Neural crest cell (in vitro differentiated cells): ENCODE results near the gene LMO7. TPM values are rescaled to one million over a fixed set of nuclear protein-coding genes. Genes with fewer than 3 reads are reported as not detected.

Experiments used
- DNase-seq: peaks from one replicate; pipeline ENCODE4 v3.0.0; 2021; ENCODE audit warnings: low read depth, mixed read lengths, low spot score
- H3K27ac Mint-ChIP-seq: one replicate; pipeline ENCODE4 v1.8.0; 2021; ENCODE audit warnings: mild to moderate bottlenecking, mixed read lengths; ENCODE audit not compliant: unreplicated experiment
- H3K27me3 Mint-ChIP-seq: 2 replicates; pipeline ENCODE4 v1.8.0; 2021; ENCODE audit warnings: low read depth, mild to moderate bottlenecking, mixed read lengths
- H3K36me3 Mint-ChIP-seq: 2 replicates; pipeline ENCODE4 v1.8.0; 2021; ENCODE audit warnings: low read depth, mild to moderate bottlenecking, mixed read lengths
- H3K4me1 Mint-ChIP-seq: 2 replicates; pipeline ENCODE4 v1.8.0; 2021; ENCODE audit warnings: mixed read lengths
- H3K4me3 Mint-ChIP-seq: one replicate; pipeline ENCODE4 v1.8.0; 2021; ENCODE audit warnings: mild to moderate bottlenecking, mixed read lengths
- H3K9me3 Mint-ChIP-seq: 2 replicates; pipeline ENCODE4 v1.8.0; 2021; ENCODE audit warnings: mixed read lengths
- total RNA-seq: library from RNA; stranded (reverse); gene quantifications from 2 replicates; pipeline ENCODE4 v1.2.1, GENCODE V29; 2021
- TF ChIP-seq, protein P1 (sequence below): fragments of 200-600 bp; sonication (generic); conservative IDR thresholded peaks from 2 replicates; pipeline ENCODE4 v1.5.0; 2021; ENCODE audit warnings: antibody characterized with exemption, mild to moderate bottlenecking

Gene LMO7
- total RNA-seq, 1 donor from 2014 or later: 4.8 TPM

DNA sequence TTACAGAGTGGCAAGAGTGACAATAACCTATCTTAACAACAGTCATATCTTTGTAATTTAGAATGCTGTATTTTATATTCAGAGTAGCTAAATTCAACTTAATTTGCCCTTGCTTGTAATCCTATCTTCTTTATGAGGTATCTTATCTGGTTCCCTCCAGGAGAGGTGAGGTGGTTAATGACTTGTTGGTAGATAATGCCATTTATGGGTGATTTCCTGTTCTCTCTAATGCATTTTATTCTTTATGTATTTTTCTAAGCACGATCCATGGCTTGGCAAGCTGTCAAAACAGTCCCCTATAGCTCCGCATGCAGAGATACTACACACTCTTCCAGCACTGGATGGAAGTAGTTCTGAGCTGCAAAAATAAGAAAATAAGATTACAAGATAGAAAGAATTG, 267.9 kb downstream of the LMO7 start:
- TF ChIP-seq, protein P1, sequence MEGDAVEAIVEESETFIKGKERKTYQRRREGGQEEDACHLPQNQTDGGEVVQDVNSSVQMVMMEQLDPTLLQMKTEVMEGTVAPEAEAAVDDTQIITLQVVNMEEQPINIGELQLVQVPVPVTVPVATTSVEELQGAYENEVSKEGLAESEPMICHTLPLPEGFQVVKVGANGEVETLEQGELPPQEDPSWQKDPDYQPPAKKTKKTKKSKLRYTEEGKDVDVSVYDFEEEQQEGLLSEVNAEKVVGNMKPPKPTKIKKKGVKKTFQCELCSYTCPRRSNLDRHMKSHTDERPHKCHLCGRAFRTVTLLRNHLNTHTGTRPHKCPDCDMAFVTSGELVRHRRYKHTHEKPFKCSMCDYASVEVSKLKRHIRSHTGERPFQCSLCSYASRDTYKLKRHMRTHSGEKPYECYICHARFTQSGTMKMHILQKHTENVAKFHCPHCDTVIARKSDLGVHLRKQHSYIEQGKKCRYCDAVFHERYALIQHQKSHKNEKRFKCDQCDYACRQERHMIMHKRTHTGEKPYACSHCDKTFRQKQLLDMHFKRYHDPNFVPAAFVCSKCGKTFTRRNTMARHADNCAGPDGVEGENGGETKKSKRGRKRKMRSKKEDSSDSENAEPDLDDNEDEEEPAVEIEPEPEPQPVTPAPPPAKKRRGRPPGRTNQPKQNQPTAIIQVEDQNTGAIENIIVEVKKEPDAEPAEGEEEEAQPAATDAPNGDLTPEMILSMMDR: no peak

DNA sequence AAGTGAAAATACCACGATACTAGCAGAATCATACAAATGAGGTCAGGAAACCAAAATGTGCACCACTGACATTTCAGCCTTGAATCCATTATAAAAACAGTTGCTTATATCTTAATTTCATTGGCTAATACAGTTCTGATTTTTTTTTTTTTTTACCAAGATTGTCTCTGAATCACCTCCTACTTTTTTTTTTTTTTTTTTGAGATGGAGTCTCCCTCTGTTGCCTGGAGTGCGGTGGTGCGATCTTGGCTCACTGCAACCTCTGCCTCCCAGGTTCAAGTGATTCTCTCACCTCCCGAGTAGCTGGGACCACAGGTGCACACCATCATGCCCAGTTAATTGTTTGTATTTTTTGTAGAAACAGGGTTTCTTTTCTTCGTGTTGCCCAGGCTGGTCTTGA, 270.2 kb downstream of the LMO7 start:
- Mint-ChIP-seq H3K27ac (no peak overlapping the region), H3K4me1 (no peaks in the 10 kb centered on the region), H3K36me3 (no peaks in the 10 kb centered on the region), H3K9me3 (no peaks in the 10 kb centered on the region), H3K4me3 (no peak overlapping the region), H3K27me3 (no peaks in the 10 kb centered on the region)
- TF ChIP-seq, protein P1: no peak
- no peak for DNase-seq

More for the DNA sequence above, 267.9 kb downstream of the LMO7 start:
- Mint-ChIP-seq H3K27me3 (no peaks in the 10 kb centered on the region), H3K27ac (no peak overlapping the region), H3K36me3 (no peaks in the 10 kb centered on the region), H3K4me3 (no peak overlapping the region), H3K4me1 (no peaks in the 10 kb centered on the region), H3K9me3 (peaks cover 5% of the 10 kb centered on the region)
- no peak for DNase-seq

DNA sequence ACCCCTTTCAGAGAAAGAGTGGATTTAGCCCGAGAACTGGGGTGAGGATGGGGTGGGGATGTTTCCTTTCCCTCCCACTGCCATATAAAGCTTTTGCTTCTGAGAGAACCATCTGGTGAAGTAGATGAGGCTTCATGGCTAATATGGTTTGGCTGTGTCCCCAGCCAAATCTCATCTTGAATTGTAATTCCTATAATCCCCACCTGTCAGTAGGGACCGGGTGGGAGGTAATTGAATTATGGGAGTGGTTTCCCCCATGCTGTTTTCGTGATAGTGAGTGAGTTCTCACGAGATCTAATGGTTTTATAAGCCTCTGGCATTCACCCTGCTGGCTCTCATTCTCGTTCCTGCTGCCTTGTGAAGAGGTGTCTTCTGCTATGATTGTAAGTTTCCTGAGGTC, 270.9 kb downstream of the LMO7 start:
- Mint-ChIP-seq H3K27me3 (no peaks in the 10 kb centered on the region), H3K4me1 (no peaks in the 10 kb centered on the region), H3K36me3 (no peaks in the 10 kb centered on the region), H3K9me3 (no peaks in the 10 kb centered on the region), H3K4me3 (no peak overlapping the region), H3K27ac (no peak overlapping the region)
- no peak for DNase-seq
- TF ChIP-seq, protein P1: no peak

DNA sequence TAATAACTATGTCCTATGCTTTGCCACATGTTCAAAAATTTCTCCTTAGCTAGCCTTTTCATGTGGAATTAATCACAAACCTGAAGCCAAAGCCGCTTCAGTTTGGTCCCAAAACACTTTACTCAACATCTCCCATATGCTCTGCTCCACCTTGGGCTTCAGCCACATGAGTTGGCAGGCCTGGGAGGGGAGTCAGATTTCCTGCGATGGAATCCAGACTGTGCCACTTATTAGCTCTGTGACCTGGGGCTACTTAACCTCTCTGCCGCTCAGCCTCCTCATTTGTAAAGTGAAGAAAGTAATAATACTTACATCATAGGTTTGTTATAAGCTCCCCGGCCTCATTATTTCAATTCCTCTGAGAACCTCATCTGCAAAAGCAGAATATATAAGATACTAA, 272.0 kb downstream of the LMO7 start:
- Mint-ChIP-seq H3K27me3 (no peaks in the 10 kb centered on the region), H3K27ac (no peak overlapping the region), H3K4me3 (no peak overlapping the region), H3K4me1 (no peaks in the 10 kb centered on the region), H3K36me3 (no peaks in the 10 kb centered on the region), H3K9me3 (no peaks in the 10 kb centered on the region)
- no peak for DNase-seq
- TF ChIP-seq, protein P1: no peak

Other genes starting within 250 kb of the LMO7 start
- 13.3 and 13.4 TPM in 2 replicates for gene TBC1D4, start 154.2 kb upstream of the LMO7 start, total RNA-seq
- gene COMMD6, start 98.5 kb upstream of the LMO7 start, total RNA-seq: 125 and 128 TPM in 2 replicates
- gene UCHL3, start 86.5 kb upstream of the LMO7 start, total RNA-seq: 34.3 and 36.1 TPM in 2 replicates